Suprapubic skin (tissue), 4 donors: ENCODE results near the gene TMEM91.

Source experiments
- EP300 ChIP-seq: sonication (generic); formaldehyde crosslinking; IDR thresholded peaks from one replicate; pipeline ENCODE4 v1.6.1; 2017; ENCODE audit warnings: antibody characterized with exemption
- POLR2A ChIP-seq, 2 donors: fragments of 450-650 bp; IDR thresholded peaks; one replicate each; pipeline ENCODE4 v1.6.1; 2017; ENCODE audit warnings: antibody characterized with exemption in 2 of 2, mild to moderate bottlenecking in 2 of 2, moderate library complexity in 2 of 2
- POLR2AphosphoS5 ChIP-seq, 3 donors: sonication (generic); formaldehyde crosslinking; IDR thresholded peaks; one replicate each; pipeline ENCODE4 v1.6.1; 2017; ENCODE audit warnings: antibody characterized with exemption in 3 of 3
- TF ChIP-seq, protein P1 (sequence below), 2 donors: fragments of 200-600 bp in 1 of 2; fragments of 450-650 bp in 1 of 2; sonication (generic) in 1 of 2; IDR thresholded peaks; one replicate each; pipeline ENCODE4 v1.5.1; 2016 to 2019; ENCODE audit warnings: antibody characterized with exemption in 2 of 2, mild to moderate bottlenecking in 1 of 2, moderate library complexity in 1 of 2

DNA sequence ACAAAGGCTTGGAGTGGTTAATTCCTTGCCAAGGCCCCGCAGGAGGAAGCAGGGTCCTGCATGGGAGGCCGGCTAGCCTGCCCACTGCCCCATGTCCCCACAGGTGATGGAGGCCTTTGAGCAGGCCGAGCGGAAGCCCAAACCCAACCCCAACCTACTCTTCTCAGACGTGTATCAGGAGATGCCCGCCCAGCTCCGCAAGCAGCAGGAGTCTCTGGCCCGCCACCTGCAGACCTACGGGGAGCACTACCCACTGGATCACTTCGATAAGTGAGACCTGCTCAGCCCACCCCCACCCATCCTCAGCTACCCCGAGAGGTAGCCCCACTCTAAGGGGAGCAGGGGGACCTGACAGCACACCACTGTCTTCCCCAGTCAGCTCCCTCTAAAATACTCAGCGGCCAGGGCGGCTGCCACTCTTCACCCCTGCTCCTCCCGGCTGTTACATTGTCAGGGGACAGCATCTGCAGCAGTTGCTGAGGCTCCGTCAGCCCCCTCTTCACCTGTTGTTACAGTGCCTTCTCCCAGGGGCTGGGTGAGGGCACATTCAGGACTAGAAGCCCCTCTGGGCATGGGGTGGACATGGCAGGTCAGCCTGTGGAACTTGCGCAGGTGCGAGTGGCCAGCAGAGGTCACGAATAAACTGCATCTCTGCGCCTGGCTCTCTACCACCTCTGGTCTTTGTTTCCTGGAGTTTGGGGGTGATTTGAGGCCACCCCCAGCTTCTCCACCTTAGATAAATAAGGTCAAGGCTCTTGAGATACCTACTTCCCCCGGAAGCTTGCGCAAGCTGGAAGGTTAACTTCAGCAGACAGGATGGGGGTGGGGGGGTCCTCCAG, 48.2 kb downstream of the TMEM91 start:
- TF ChIP-seq POLR2A (IDR thresholded peaks at IDR 0.05): no peak
- TF ChIP-seq EP300: no peak
- TF ChIP-seq, protein P1, sequence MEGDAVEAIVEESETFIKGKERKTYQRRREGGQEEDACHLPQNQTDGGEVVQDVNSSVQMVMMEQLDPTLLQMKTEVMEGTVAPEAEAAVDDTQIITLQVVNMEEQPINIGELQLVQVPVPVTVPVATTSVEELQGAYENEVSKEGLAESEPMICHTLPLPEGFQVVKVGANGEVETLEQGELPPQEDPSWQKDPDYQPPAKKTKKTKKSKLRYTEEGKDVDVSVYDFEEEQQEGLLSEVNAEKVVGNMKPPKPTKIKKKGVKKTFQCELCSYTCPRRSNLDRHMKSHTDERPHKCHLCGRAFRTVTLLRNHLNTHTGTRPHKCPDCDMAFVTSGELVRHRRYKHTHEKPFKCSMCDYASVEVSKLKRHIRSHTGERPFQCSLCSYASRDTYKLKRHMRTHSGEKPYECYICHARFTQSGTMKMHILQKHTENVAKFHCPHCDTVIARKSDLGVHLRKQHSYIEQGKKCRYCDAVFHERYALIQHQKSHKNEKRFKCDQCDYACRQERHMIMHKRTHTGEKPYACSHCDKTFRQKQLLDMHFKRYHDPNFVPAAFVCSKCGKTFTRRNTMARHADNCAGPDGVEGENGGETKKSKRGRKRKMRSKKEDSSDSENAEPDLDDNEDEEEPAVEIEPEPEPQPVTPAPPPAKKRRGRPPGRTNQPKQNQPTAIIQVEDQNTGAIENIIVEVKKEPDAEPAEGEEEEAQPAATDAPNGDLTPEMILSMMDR (IDR thresholded peaks at IDR 0.05): no peak
- no peak for TF ChIP-seq POLR2AphosphoS5 (IDR thresholded peaks at IDR 0.05)
